HG03175 (cell line): ENCODE measurements around the gene BNIP5.

ENCODE experiments used
- ATAC-seq: cut with Tn5 transposase; IDR thresholded peaks from one replicate; pipeline ENCODE4 v1.9.1; 2021; ENCODE audit warnings: mild to moderate bottlenecking, moderate library complexity; ENCODE audit not compliant: unreplicated experiment

BNIP5 gene

DNA sequence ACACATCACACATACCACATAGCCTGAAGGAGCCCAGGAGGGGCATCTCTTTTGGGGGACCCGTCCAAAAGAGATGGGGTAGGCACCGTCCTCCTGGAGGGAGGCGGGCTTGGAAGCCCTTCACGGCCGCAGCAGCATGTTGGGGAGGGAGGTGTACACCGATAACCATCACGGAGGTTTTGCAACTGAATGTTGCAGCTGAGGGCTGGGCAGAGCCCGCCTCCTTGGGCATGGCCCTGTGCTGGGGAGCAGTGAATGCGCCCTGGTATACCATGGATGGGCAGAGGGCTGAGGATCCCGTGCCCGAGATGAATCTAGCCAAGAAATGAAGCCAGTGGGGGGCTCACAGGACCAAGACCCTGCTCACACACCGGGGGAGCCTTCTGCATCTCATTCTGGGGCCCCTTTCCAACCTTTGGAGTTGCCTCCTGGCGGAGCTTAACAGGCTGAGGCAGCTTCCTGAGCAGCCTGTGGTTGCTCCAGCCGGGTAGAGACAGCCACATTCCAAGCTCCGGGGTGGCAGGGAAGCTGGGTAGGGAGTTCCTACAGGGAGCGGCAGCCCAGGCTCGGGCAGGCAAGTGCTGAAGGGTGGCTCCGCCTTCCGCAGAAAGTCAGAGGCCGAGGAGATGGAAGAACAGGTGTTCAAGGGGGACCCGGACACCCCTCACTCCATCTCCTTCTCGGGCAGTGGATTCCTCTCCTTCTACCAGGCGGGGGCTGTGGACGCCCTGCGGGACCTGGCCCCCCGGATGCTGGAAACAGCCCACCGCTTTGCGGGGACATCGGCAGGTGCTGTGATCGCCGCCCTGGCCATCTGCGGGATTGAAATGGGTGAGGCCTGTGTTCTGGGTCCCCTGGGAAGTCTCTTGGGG lies 66.6 kb downstream of the BNIP5 start, which contains the start of gene PNPLA1:
Gene PNPLA1 (plus strand): TSS at position 227 of the 872 bp plus-strand sequence. CDS start 400 bp downstream, at position 627.
- ATAC-seq, result no peak

DNA sequence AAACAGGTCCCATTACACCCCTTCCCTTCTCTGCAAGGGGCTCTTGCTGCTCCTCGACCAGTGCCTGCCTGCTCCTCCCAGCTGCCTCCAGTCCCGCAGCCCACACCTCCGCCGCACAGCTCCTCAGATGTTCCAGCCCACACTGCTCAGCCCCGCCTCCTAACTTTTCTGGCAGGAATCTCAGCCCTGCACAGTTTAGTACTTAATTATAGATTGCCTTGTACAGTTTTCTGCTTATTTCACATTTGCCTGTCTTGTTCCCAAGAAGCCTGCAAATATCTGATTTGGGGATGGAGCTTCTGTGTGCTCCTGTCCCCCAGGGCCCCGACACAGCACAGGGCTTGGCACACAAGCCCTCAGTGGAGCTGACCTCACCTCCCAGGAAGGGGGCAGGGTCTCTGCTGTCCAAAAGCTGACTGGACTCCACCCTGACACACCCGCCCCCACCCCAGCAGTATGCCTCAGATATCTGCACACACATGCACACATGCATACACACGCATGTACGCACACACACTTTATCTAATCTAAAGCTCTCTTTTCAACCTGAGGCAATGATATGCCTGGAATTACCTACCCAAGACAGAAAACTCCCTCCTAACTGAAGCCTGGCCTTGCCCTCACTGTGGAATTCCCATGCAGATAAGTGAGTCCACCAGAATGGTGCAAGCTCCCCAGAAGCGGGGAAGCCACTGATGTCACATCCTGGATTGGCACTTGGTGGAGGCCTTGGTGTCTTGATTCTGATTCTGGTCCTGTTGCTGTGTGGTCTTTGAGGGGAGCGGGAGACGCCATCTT lies 68.0 kb downstream of the BNIP5 start:
- ATAC-seq, result no peak

GRCh38 chr6:36267731-36268477 lies 68.8 kb downstream of the BNIP5 start:
- ATAC-seq, result no peak

DNA sequence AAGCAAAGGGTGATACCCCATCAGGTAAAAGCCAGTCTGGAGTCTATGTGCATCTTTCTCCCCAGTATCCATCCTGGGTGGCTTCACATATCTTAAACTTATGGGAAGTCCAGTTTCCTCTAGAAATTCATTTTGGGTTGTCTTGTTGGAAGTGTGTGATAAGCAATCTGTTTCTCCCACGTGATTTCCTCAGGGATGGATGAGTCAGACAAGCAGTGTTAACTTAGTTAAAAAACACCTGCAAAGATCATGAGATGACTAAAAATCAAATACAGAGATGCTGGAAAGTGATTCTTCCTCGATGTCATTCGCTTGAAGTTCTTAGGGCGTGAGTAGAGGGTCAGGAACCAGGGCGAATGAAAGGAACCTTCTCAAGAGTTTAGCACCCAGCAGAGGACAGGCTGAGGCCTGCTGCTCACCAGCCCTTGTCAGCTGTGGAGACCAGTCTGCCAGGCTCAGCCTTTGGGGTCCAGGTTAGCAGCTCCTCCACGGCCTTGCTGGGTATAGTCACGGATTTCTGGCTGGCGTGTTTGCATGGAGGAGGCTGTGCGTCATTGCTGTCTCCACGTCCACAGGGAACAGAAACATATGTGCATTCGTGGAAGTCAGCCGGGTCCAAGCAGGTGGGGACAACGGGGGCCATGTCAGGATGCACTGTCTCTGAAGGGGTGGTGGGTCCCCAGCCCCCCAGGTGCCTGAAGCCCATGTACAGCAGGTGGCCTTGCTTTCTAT lies 69.6 kb downstream of the BNIP5 start:
- no peak for ATAC-seq
